GM12878 (cell line): ENCODE results near the gene SATL1.

Experiments
- BHLHE40 ChIP-seq, 2 experiments: fragments of 450-650 bp in 1 of 2; IDR thresholded peaks; 2 replicates each; pipeline ENCODE4 v1.6.1; 2011 to 2017; ENCODE audit warnings: low read depth in 2 of 2, borderline replicate concordance in 1 of 2, improper control_type of control experiment in 1 of 2, low read length in 1 of 2, mild to moderate bottlenecking in 1 of 2
- CBX3 ChIP-seq: fragments of 200-600 bp; sonication (generic); IDR thresholded peaks from 2 replicates; pipeline ENCODE4 v1.6.1; 2016; ENCODE audit warnings: low read depth, borderline replicate concordance
- CEBPB ChIP-seq, 2 experiments: fragments of 150-350 bp in 1 of 2; IDR thresholded peaks; 2 replicates each; pipeline ENCODE4 v1.6.1; 2012 to 2014; ENCODE audit warnings: low read depth in 2 of 2, low read length in 2 of 2, borderline replicate concordance in 1 of 2, inconsistent platforms in 1 of 2
- EZH2 ChIP-seq: IDR thresholded peaks from 2 replicates; pipeline ENCODE4 v1.6.1; 2012; ENCODE audit warnings: low read depth, mild to moderate bottlenecking, control low read depth, inconsistent platforms, low read length, borderline replicate concordance; ENCODE audit not compliant: control insufficient read depth
- HDAC6 ChIP-seq: fragments of 200-600 bp; sonication (generic); IDR thresholded peaks from one replicate; pipeline ENCODE4 v1.8.0; 2017; ENCODE audit warnings: antibody characterized with exemption; ENCODE audit not compliant: unreplicated experiment
- KDM1A ChIP-seq: fragments of 200-600 bp; sonication (generic); IDR thresholded peaks from 2 replicates; pipeline ENCODE4 v1.6.1; 2016; ENCODE audit warnings: borderline replicate concordance
- MXI1 ChIP-seq: fragments of 150-350 bp; IDR thresholded peaks from 2 replicates; pipeline ENCODE4 v1.6.1; 2011; ENCODE audit warnings: low read depth, mild to moderate bottlenecking, inconsistent platforms, low read length, improper control_type of control experiment
- MYC ChIP-seq: IDR thresholded peaks from 2 replicates; pipeline ENCODE4 v1.6.1; 2011; ENCODE audit warnings: mild to moderate bottlenecking, low read length, moderate library complexity, inconsistent platforms; ENCODE audit not compliant: insufficient read depth, insufficient replicate concordance, insufficient read length, severe bottlenecking
- POLR2AphosphoS5 ChIP-seq: IDR thresholded peaks from 2 replicates; pipeline ENCODE4 v1.6.1; 2011; ENCODE audit warnings: mild to moderate bottlenecking, low read length, inconsistent platforms
- RBBP5 ChIP-seq: fragments of 200-600 bp; sonication (generic); conservative IDR thresholded peaks from 2 replicates; pipeline ENCODE4 v1.6.1; 2016
- TF ChIP-seq, protein P1 (sequence below), 3 experiments: IDR thresholded peaks in 2 of 3; conservative IDR thresholded peaks in 1 of 3; 2 replicates each; pipeline ENCODE4 v1.5.1; 2011; ENCODE audit warnings: low read depth in 3 of 3, low read length in 3 of 3, mild to moderate bottlenecking in 3 of 3, control low read depth in 2 of 3, moderate library complexity in 2 of 3, inconsistent platforms in 1 of 3, mixed read lengths in 1 of 3; ENCODE audit not compliant: control insufficient read depth in 2 of 3, insufficient read depth in 1 of 3; ENCODE audit errors: extremely low read depth in 1 of 3
- TF ChIP-seq, protein P2 (sequence below): IDR thresholded peaks from 2 replicates; pipeline ENCODE4 v1.6.1; 2011; ENCODE audit warnings: borderline replicate concordance, low read depth, mild to moderate bottlenecking, moderate library complexity, mixed read lengths, low read length; ENCODE audit not compliant: insufficient read depth; ENCODE audit errors: extremely low read length

DNA sequence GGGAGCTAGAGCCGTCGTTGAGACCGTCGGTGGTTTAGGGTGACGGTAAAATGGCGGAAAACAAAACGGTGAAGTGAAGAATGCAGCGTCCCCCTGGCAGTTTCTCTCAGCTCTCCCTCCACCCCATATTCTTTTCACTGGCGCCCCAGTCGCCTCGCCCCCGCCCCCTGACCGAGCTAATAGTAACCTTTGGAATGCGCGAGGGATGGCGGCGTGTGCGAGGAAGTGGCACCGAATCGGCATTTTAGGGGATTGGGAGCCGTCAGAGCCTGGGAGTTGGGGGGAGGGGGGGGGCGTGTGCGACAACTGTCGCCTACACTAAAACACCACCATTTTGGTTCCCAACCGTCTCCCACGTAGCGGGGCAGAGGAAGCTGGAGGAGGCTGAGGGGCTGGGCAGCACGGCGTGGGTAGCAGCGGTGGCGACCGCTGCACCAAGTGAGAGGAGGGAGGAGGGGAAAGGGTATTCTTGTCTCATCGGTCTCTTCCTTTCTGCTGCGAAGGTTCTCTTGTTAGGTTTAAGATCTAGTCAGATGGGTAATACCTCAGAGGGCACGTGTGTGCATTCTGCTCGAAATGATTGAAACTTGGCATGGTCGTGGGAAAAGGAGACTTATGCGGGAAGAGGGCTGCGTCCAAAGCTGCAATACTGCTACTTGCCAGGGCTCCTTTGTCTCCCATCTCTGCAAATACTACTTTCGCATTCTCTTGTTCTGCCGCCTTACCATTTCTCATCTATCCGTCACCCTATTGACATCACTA lies 1.1 kb upstream of the SATL1 start:
- TF ChIP-seq HDAC6, result no peak
- TF ChIP-seq EZH2, result no peak
- TF ChIP-seq RBBP5, result no peak
- TF ChIP-seq, protein P1, sequence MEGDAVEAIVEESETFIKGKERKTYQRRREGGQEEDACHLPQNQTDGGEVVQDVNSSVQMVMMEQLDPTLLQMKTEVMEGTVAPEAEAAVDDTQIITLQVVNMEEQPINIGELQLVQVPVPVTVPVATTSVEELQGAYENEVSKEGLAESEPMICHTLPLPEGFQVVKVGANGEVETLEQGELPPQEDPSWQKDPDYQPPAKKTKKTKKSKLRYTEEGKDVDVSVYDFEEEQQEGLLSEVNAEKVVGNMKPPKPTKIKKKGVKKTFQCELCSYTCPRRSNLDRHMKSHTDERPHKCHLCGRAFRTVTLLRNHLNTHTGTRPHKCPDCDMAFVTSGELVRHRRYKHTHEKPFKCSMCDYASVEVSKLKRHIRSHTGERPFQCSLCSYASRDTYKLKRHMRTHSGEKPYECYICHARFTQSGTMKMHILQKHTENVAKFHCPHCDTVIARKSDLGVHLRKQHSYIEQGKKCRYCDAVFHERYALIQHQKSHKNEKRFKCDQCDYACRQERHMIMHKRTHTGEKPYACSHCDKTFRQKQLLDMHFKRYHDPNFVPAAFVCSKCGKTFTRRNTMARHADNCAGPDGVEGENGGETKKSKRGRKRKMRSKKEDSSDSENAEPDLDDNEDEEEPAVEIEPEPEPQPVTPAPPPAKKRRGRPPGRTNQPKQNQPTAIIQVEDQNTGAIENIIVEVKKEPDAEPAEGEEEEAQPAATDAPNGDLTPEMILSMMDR (IDR thresholded peaks at IDR 0.05 in 2 of 3, conservative IDR thresholded peaks at IDR 0.05 in 1 of 3; ENCODE audit: control insufficient read depth in 2 of 3, extremely low read depth in 1 of 3, insufficient read depth in 1 of 3, low read depth in 3 of 3, low read length in 3 of 3), result no peak
- TF ChIP-seq, protein P2, sequence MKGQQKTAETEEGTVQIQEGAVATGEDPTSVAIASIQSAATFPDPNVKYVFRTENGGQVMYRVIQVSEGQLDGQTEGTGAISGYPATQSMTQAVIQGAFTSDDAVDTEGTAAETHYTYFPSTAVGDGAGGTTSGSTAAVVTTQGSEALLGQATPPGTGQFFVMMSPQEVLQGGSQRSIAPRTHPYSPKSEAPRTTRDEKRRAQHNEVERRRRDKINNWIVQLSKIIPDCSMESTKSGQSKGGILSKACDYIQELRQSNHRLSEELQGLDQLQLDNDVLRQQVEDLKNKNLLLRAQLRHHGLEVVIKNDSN, result no peak
- peak in 1 of 2 experiments; percentile 39; a peak in 1 of 4 replicates for TF ChIP-seq BHLHE40 (IDR thresholded peaks at IDR 0.05; ENCODE audit: borderline replicate concordance in 1 of 2, low read depth in 2 of 2, low read length in 1 of 2)
- TF ChIP-seq MXI1, result no peak
- no peak for TF ChIP-seq KDM1A
- no peak for TF ChIP-seq POLR2AphosphoS5
- TF ChIP-seq MYC, result no peak
- no peak for TF ChIP-seq CEBPB (IDR thresholded peaks at IDR 0.05; ENCODE audit: borderline replicate concordance in 1 of 2, low read depth in 2 of 2, low read length in 2 of 2)
- TF ChIP-seq CBX3, result no peak
